Sigmoid colon (tissue), 7 donors: ENCODE results near the gene NCS1. TPM values are rescaled to one million over a fixed set of nuclear protein-coding genes. Genes with fewer than 3 reads are reported as not detected.
A peak's percentile ranks its signal among the peaks of the same experiment; 100 is the strongest.

Source experiments
- DNase-seq: peaks from one replicate; pipeline ENCODE4 v3.0.0-alpha.2; 2019
- H3K27ac ChIP-seq, 4 donors: fragments of 200-600 bp; sonication (generic); one replicate each; pipeline ENCODE4 v1.5.1; 2016 to 2019; ENCODE audit warnings: mild to moderate bottlenecking in 1 of 4
- H3K27me3 ChIP-seq, 3 donors: fragments of 200-600 bp; sonication (generic); one replicate each; pipeline ENCODE4 v1.5.1; 2019; ENCODE audit warnings: mild to moderate bottlenecking in 1 of 3
- H3K36me3 ChIP-seq, 4 donors: fragments of 200-600 bp; sonication (generic); one replicate each; pipeline ENCODE4 v1.5.1; 2016 to 2019
- H3K4me1 ChIP-seq, 4 donors: fragments of 200-600 bp; sonication (generic); one replicate each; pipeline ENCODE4 v1.5.1; 2017 to 2019
- H3K4me3 ChIP-seq, 4 donors: fragments of 200-600 bp; sonication (generic); one replicate each; pipeline ENCODE4 v1.5.1; 2017 to 2019; ENCODE audit warnings: mild to moderate bottlenecking in 2 of 4, moderate library complexity in 1 of 4
- H3K9me3 ChIP-seq, 4 donors: fragments of 200-600 bp in 3 of 4; sonication (generic) in 3 of 4; one replicate each; pipeline versions ENCODE4 v1.5.1 to v1.6.1; 2013 to 2019
- EP300 ChIP-seq, 4 donors: sonication (generic); formaldehyde crosslinking; IDR thresholded peaks; one replicate each; pipeline ENCODE4 v1.6.1; 2017; ENCODE audit warnings: antibody characterized with exemption in 4 of 4
- POLR2A ChIP-seq, 2 donors: fragments of 450-650 bp; IDR thresholded peaks; one replicate each; pipeline ENCODE4 v1.6.1; 2016; ENCODE audit warnings: antibody characterized with exemption in 2 of 2, mild to moderate bottlenecking in 2 of 2, moderate library complexity in 2 of 2
- POLR2AphosphoS5 ChIP-seq, 4 donors: sonication (generic); formaldehyde crosslinking; IDR thresholded peaks; one replicate each; pipeline ENCODE4 v1.6.1; 2017; ENCODE audit warnings: antibody characterized with exemption in 4 of 4
- WGBS, 2 donors: extraction: QIAGEN DNeasy Blood & Tissue Kit; methylation state at CpG; one replicate each; pipeline ENCODE4 v1.1.7; 2013; 5-methylcytosine and 5-hydroxymethylcytosine counted together
- intact Hi-C: fragments of 100-400 bp; cut with DNase I; formaldehyde crosslinking; loops from one replicate; pipeline ENCODE4 v1.15.1; 2023
- polyA plus RNA-seq, 3 donors: library from polyadenylated mRNA; stranded (reverse); fragments of 200-250 nt; gene quantifications; one replicate each; pipeline ENCODE4 v1.2.3, GENCODE V29; 2013
- total RNA-seq, 4 donors: library from RNA; depleted of rRNA; stranded (reverse); fragments of >200 nt; gene quantifications; one replicate each; pipeline ENCODE4 v1.1.0, GENCODE V29; 2016
- TF ChIP-seq, protein P1 (sequence below), 4 experiments: fragments of 450-650 bp in 3 of 4; fragments of 200-600 bp in 1 of 4; IDR thresholded peaks; one replicate each; pipeline ENCODE4 v1.5.1; 2016 to 2019; ENCODE audit warnings: antibody characterized with exemption in 4 of 4, mild to moderate bottlenecking in 3 of 4, moderate library complexity in 2 of 4
- donor health status: healthy with polysubstance abuse.
- donor health status: Bipolar disorder and iron deficiency.
- donor health status: healthy.

Gene NCS1
- total and polyA plus RNA-seq, 7 donors: 0.69 to 133 (median 78.5) TPM

DNA sequence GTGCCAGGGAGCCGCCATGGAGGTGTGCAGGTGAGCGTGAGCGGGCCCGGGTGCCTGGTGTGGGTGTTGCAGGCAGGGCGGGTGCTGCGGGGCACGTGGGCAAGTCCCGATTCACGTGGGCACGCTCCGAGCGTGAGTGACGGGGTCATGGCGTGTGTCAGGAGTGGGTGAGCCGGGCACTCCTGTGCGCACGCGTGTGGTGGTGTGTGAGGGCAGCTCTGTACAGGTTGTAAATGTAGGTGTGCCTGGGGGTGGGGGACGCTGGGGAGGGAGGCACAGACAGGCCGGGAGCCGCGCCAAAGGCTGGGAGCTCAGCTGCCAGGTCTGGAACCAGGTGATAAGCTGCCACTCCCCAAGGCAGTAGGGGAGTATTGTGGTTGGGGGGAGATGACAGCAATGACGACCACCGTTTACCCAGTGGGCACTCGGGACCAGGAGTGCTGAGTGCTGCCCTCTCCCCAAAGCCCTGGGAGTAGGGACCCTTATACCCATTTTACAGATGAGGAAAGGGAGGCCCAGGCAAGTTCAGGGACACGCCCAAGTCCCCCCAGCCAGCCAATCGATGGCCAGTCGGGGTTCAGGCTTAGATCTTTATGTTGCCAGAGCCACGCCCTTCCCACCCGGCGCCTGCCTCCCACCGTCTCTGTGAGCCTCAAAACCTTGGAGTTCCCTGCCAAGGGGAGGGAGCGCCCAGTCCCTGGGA lies 9.6 kb downstream of the NCS1 start:
- intact Hi-C loops: loop anchor here (5.0 kb wide), 1 partner anchor 150 kb away; no protein-coding TSS in a partner anchor
- WGBS, 2 donors: 23 to 76% methylated on average over 33 of the region's 33 CpGs
- Histone ChIP-seq H3K4me1 (peaks cover 0 to 96% (median 87%) of the 10 kb centered on the region in 4 donors), H3K27me3 (no peaks in the 10 kb centered on the region), H3K4me3 (no peak overlapping the region), H3K36me3 (no peaks in the 10 kb centered on the region), H3K9me3 (no peaks in the 10 kb centered on the region), H3K27ac (peak overlapping the region; percentile 94 to 99 (median 96))
- DNase-seq: no peak
- no peak for TF ChIP-seq POLR2A (IDR thresholded peaks at IDR 0.05)
- TF ChIP-seq EP300 (IDR thresholded peaks at IDR 0.05): no peak
- TF ChIP-seq, protein P1, sequence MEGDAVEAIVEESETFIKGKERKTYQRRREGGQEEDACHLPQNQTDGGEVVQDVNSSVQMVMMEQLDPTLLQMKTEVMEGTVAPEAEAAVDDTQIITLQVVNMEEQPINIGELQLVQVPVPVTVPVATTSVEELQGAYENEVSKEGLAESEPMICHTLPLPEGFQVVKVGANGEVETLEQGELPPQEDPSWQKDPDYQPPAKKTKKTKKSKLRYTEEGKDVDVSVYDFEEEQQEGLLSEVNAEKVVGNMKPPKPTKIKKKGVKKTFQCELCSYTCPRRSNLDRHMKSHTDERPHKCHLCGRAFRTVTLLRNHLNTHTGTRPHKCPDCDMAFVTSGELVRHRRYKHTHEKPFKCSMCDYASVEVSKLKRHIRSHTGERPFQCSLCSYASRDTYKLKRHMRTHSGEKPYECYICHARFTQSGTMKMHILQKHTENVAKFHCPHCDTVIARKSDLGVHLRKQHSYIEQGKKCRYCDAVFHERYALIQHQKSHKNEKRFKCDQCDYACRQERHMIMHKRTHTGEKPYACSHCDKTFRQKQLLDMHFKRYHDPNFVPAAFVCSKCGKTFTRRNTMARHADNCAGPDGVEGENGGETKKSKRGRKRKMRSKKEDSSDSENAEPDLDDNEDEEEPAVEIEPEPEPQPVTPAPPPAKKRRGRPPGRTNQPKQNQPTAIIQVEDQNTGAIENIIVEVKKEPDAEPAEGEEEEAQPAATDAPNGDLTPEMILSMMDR (IDR thresholded peaks at IDR 0.05): no peak
- no peak for TF ChIP-seq POLR2AphosphoS5 (IDR thresholded peaks at IDR 0.05)

DNA sequence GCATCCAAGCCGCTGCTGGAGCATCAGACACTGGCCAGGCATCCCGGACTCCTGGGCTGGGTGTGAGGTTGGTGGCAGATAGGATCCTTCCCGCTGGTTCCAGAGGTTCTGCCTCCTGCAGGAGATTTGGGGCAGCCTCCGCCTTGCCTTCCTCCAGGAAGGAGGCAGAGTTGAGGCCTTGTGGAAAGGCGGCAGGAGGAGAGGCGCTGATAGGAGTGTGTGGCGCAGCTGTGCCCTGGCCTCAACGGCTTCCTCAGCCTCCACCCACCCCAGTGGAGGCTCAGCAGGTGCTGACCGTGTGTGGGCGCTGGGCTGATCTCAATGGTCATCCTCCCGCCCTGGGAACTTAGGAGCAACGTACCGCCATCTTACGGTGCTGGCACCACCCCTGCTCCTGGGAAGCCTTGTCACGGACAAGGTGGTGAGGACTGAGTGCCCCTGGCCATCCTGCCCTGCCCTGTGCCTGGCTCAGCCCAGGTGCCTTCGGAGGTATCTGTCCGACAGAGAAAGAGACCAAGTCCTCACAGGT lies 10.2 kb downstream of the NCS1 start:
- intact Hi-C loops: loop anchor here (5.0 kb wide), 1 partner anchor 150 kb away; no protein-coding TSS in a partner anchor
- peaks cover 0 to 96% (median 87%) of the 10 kb centered on the region in 4 donors for H3K4me1 ChIP-seq

GRCh38 chr9:130183133-130183762 lies 11.0 kb downstream of the NCS1 start:
- no peak for DNase-seq
- H3K36me3 ChIP-seq: no peaks in the 10 kb centered on the region
- H3K4me1 ChIP-seq: peaks cover 0 to 96% (median 87%) of the 10 kb centered on the region in 4 donors
- H3K4me3 ChIP-seq: peak overlapping the region in 2 of 4 donors; percentile 9 to 10
- TF ChIP-seq POLR2AphosphoS5 (IDR thresholded peaks at IDR 0.05) (peak in 1 of 4 donors; percentile 9), EP300 (IDR thresholded peaks at IDR 0.05) (no peak)
- no peaks in the 10 kb centered on the region for H3K9me3 ChIP-seq
- H3K27me3 ChIP-seq: no peaks in the 10 kb centered on the region
- peak overlapping the region; percentile 94 to 99 (median 96) for H3K27ac ChIP-seq
- 34 to 43% methylated on average over 7 of the region's 7 CpGs for WGBS, 2 donors
- intact Hi-C loops: loop anchor here (5.0 kb wide), 1 partner anchor 149 kb away; no protein-coding TSS in a partner anchor

More for the DNA sequence above, 10.2 kb downstream of the NCS1 start:
- WGBS, 2 donors: 33 to 81% methylated on average over 17 of the region's 17 CpGs
- no peaks in the 10 kb centered on the region for H3K9me3 ChIP-seq
- DNase-seq: no peak
- H3K27me3 ChIP-seq: no peaks in the 10 kb centered on the region
- peak overlapping the region; percentile 94 to 99 (median 96) for H3K27ac ChIP-seq
- H3K4me3 ChIP-seq: no peak overlapping the region
- no peaks in the 10 kb centered on the region for H3K36me3 ChIP-seq
- TF ChIP-seq POLR2AphosphoS5 (IDR thresholded peaks at IDR 0.05): peak in 3 of 4 donors; percentile 8 to 42 (median 37)
- TF ChIP-seq, protein P1 (IDR thresholded peaks at IDR 0.05): no peak
- TF ChIP-seq EP300 (IDR thresholded peaks at IDR 0.05): no peak
- TF ChIP-seq POLR2A (IDR thresholded peaks at IDR 0.05): no peak

DNA sequence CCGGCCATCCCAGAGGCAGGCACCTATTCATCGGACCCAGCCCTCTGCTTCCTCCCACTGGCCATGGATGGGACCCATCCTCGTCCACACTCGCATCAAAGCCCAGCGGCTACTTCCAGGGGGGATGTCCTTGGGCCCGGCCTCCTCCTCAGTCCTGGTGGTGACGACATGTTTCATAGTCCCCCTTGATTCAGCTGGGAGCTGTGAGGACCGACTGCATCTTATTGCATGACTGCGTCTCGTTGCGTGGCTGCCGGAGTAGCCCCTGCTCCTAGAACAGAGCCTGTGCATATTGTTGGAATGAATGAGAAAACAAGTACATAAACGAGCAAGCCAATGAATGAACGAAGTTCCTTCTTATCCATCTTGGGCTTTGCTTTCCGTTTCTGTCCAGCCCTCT lies 12.8 kb downstream of the NCS1 start:
- Histone ChIP-seq H3K4me1 (peaks cover 0 to 98% (median 95%) of the 10 kb centered on the region in 4 donors), H3K36me3 (no peaks in the 10 kb centered on the region), H3K9me3 (no peaks in the 10 kb centered on the region), H3K27me3 (no peaks in the 10 kb centered on the region), H3K4me3 (peak overlapping the region in 3 of 4 donors; percentile 6 to 55 (median 47)), H3K27ac (peak overlapping the region; percentile 94 to 99 (median 96))
- TF ChIP-seq EP300 (IDR thresholded peaks at IDR 0.05) (peak in 2 of 4 donors; percentile 48 to 66), POLR2AphosphoS5 (IDR thresholded peaks at IDR 0.05) (peak; percentile 64 to 78 (median 70)), POLR2A (IDR thresholded peaks at IDR 0.05) (no peak)
- TF ChIP-seq, protein P1 (IDR thresholded peaks at IDR 0.05): no peak
- WGBS, 2 donors: 85 to 93% methylated on average over 15 of the region's 15 CpGs
- intact Hi-C loops: no loop called here
- DNase-seq: no peak
